ENCODE data around the gene FAF2.
"Not testable (repeated sequence)": the region's sequence is repeated elsewhere in the genome, so short reads cannot be mapped to it uniquely, and the experiment has no call there.

The FAF2 gene

DNA sequence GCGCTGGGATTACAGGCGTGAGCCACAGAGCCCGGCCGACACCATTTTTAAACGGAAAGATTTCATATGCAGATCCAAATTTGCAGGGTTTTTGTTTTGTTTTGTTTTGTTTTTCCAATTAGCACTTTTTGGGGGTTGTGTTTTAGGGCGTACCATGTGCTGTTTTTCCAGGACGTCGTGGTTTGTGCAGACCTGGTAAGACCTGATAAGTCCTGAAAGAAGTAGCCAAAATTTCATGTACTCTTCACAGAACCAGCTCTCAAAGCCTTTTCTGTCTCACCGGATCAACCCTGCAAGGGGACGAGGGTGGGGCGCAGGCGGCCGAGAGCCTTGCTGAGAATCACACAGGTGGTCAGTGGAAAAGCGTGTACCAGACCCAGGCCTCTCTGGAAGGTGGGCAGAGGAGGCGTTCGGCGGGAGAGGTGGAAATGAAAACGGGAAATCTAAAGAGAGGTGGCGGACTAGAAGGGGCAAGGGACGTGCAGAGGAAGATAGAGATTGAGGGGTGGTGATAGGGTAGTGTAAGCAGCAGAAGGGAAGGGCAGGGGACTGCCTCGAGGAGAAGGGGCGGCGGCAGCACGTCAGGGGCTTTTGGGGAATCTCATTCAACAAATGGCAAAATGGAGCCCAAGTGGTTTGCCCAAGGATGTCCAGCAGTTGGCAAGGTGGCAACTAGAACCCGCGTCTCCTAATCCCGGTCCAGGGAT lies 1.1 kb upstream of the FAF2 start:
- no peak for DNase-seq
- in situ Hi-C loops (cut with MboI; ENCODE audit: low pct_unique_long_range_greater_than_20kb, low sequenced_read_pairs) = no loop called here

DNA sequence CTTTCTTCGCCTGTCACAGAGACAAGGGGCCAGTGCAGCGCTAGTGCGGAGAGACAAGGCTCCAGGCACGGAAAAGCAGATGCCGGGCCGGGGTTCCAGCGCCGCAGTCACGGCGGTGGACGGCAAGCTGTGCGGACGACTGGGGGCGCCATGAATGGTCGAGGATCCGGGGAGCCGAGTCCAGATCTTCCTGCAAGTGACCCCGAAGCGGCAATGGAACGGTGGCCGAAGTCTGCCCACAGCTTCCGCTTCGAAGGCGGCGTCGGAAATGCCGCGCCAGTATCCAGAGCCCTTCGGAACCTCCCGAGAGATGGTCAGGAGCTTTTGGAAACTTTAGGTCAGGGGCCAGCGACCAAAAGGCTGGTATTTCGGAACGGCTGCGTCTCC lies 601 bp upstream of the FAF2 start:
- in situ Hi-C loops (cut with MboI; ENCODE audit: low pct_unique_long_range_greater_than_20kb, low sequenced_read_pairs) = no loop called here

DNA sequence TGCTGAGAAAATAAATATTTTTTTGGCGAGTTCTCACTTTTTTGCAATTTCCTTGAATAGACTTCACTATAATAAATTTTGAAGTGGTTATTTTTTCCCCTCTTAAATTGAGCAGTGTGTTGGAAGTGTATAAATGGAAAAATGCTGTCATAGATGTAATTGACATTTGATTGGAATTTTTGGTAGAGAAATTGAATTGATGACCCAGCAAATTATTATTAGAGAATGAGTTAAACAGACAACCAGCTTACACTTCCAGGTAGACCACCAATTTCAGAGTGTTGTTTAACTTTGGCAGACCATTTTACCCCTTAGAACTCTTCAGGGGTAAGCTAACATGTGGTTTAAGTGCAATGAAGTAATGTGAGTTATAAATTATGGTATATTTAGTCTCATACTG lies 1.9 kb downstream of the FAF2 start:
- no peak for DNase-seq
- in situ Hi-C loops (cut with MboI; ENCODE audit: low pct_unique_long_range_greater_than_20kb, low sequenced_read_pairs) = no loop called here

More for the DNA sequence above, 601 bp upstream of the FAF2 start:
- no peak for DNase-seq

DNA sequence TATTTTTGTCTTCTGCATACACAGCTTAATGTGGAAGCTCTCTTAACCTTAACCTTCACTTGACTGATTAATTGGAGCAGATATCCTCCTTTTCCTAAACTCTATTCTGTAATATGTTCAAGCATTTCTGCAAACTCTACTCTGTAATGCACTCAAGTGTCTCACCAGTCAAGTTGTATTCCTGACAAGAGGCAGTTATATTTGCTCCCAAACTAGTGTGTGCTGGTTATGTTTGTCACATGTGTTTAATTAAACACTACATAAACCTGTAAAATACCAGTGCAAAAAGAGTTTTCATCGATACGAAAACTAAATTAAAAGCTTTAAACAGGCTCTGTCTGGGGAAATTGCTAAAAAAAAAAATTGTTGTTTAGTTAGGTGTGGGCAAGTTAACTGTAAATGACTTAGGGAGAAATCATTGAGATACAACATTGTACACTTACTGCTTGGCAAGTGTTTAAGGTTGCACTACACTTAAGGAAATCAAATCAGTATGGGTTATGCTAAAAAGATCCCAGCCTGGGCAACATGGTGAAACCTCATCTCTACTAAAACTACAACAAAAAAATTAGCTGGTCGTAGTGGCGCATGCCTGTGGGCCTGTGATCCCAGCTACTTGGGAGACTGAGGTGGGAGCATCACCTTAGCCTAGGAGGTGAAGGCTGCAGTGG lies 6.7 kb downstream of the FAF2 start:
- in situ Hi-C loops (cut with MboI; ENCODE audit: low pct_unique_long_range_greater_than_20kb, low sequenced_read_pairs) = no loop called here
- no peak for DNase-seq

DNA sequence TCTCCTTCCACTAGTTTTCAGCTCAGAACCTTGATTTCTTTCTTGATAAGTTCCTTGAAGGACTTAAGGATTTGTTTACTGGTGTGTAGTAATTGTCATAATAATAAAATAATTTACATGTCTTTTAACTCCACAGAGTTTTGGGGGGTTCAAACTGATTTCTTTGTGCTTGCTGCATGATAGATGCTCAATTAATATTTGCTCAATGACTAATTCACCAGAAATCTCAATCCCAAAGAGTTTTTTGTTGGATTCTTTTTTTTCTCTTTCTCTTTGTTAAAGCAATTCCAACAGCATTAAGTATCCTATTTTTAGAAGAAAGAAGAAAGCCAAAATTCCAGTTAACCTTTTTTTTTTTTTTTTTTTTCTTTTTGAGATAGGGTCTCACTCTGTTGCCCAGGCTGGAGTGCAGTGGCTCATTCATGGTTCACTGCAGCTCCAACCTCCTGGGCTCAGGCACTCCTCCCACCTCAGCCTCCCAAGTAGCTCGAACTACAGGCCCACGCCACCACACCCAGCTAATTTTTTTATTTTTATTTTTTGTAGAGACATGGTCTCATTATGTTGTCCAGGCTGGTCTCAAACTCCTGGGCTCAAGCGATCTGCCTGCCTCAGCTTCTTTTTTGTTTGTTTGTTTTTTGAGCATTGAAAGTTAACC lies 10.8 kb downstream of the FAF2 start:
- DNase-seq = no peak
- in situ Hi-C loops (cut with MboI; ENCODE audit: low pct_unique_long_range_greater_than_20kb, low sequenced_read_pairs) = no loop called here

DNA sequence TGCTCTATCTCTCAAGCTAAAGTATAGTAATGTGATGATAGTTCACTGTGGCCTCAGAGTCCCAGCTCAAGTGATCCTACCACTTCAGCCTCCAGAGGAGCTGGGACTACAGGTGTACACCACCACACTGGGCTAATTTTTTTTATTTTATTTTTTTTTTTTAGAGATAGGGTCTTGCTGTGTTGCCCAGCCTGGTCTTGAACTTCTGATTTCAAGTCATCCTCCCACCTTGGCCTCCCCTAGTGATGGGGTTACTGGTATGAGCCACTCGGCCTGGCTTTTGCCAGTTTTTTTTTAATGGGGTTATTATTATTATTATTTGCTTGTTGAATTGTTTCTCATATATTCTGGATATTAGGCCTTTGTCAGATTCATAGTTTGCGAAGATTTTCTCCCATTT lies 13.2 kb downstream of the FAF2 start:
- no peak for DNase-seq
- in situ Hi-C loops (cut with MboI; ENCODE audit: low pct_unique_long_range_greater_than_20kb, low sequenced_read_pairs) = no loop called here

DNA sequence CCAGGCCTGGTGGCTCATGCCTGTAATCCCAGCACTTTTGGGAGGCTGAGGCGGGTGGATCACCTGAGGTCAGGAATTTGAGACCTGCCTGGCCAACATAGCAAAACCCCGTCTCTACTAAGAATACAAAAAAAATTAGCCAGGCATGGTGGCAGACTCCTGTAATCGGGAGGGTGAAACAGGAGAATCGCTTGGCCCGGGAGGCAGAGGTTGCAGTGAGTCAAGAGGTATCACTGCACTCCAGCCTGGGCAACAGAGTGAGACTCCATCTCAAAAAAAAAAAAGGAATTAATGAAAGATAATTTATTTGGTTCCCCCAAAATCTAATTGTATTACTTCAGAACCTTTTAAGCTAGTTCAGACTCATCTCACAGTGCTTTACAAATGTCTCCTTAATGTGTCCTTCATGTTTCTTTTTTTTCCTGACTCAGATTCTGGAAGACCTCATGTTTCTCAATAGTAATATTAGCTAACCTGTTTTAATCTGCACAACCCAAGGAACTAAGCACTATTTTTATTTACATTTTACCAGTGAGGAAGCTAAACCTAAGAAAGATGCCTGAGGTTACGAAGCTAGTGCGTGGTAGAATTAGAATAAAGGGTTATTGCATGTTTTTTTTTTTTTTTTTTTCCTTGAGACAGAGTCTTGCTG lies 15.1 kb downstream of the FAF2 start:
- in situ Hi-C loops (cut with MboI; ENCODE audit: low pct_unique_long_range_greater_than_20kb, low sequenced_read_pairs) = no loop called here
- no peak for DNase-seq

DNA sequence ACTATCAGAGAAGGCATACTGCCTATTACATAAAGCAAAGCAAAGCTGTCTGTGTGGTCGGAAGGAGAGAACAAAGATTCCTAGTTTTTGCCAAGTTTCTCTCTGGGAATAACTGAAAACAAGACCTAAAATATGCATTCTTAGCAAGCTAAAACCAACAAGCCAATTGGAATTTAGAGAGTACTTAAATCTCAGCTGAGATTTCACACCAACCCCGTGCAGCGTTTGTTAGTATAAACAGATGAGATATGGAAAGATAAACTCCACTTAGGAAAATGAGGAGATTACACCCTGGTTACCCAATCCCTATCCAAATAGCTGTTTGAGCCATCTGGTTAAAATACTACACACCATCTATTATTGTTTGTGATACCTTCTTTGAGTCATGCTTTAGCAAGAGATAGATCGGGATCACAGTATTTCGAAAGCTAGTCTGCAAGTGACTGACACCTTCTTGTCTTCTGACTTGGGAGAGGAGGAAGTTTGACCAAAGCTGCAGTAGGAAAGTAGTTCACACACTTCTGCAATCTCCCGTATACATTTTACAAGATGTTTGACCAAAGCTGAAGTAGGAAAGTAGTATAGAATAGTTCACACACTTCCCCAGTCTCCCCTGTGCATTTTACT lies 18.2 kb downstream of the FAF2 start:
- in situ Hi-C loops (cut with MboI; ENCODE audit: low pct_unique_long_range_greater_than_20kb, low sequenced_read_pairs) = no loop called here
- peak; percentile 48 for DNase-seq

DNA sequence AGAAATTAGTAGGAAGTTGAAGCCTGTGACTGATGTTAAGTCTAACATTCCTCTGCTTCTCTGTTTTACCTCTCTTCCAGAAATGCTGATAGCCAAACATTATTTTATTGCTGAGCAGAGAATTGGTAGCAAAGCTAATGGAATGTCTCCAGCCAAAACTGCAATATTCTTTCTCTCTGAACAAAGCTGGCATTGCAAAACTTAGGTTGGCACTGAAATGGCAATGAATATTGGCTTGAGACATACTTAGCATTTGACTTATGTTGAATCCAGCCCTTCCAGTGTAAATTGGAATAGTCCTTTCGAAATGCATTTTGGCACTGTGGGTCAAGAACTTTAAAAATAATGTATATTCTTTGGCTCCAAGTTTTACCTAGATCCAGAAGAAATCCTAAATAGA lies 21.1 kb downstream of the FAF2 start:
- DNase-seq = no peak
- in situ Hi-C loops (cut with MboI; ENCODE audit: low pct_unique_long_range_greater_than_20kb, low sequenced_read_pairs) = no loop called here

DNA sequence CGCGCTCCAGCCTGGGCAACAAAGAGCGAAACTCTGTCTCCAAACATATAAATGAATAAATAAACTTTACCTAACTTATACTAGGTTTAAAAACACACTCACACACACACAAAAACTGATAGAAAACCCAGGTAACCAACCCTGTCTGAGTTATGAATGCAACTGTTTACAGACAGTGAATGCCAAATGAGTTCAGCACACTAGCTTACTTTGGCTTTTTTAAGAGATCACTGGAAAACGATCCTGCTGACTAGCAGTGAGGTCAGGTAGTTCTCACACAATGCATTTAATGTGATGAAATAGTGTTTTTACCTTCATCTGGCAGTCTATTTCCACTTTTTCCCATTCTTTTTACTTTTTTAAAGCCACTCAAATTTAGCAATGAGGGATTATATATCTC lies 22.4 kb downstream of the FAF2 start:
- in situ Hi-C loops (cut with MboI; ENCODE audit: low pct_unique_long_range_greater_than_20kb, low sequenced_read_pairs) = no loop called here
- DNase-seq = no peak

DNA sequence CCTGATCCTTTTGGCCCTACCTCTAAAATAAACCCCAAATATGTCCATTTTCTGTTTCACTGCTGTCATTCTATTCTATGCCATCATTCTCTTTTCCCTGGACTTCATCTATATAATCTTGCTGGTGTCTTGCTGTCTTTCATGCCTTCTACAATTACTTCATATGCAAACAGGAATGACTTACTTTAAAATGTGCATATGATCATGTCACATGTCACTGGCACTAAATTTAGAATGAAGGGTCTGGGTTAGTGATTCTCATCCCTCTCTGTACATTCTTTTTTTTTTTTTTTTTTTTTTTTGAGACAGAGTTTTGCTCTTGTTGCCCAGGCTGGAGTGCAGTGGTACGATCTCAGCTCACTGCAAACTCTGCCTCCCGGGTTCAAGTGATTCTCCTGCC lies 22.9 kb downstream of the FAF2 start:
- DNase-seq = no peak
- in situ Hi-C loops (cut with MboI; ENCODE audit: low pct_unique_long_range_greater_than_20kb, low sequenced_read_pairs) = no loop called here

DNA sequence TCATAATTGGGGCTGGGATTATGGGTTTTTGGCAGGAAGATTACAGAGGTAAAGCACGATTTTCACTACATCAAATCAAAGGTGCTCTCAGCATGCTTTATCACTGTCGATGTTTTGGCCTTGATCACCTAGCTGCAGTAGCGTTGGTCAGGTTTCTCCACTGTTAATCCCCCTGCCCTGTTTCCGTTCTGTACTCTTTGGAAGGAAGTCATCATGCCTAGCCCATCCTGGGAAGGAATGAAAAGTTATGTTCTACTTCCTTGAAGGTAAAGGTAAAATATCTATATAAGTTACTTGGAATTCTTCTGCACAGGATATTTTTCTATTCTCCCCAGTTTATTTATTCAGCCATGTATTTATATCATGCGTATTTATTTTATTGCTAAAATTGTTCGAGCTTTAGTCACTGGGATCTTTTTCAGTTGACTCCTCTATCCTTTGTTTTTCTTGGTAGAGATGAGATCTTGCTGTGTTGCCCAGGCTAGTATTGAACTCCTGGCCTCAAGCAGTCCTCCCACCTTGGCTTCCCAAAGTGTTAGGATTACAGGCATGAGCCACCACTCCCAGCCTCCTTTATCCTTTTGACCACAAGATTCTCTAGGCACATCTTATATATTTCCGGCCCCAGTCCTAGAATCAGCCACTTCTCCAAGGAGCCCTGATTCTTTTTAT lies 25.3 kb downstream of the FAF2 start:
- DNase-seq = no peak
- in situ Hi-C loops (cut with MboI; ENCODE audit: low pct_unique_long_range_greater_than_20kb, low sequenced_read_pairs) = no loop called here

DNA sequence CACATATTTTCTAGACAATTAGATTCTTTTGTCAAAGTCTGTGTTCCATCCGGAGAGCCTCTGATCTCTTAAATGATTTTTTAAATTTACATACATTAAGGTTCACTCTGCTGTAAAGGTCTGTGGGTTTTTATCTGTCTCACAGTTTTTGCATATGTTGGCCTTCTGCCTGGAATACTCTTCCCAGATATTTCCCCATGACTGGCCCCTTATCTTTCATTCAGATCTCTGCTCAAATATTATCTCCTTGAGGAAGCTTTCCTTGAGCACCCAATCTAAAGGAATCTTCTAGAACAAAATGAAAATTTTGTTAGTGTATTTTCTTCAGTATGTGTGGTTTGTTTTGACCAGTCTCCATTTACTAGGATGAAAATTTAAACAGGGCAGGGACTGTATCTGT lies 26.3 kb downstream of the FAF2 start:
- in situ Hi-C loops (cut with MboI; ENCODE audit: low pct_unique_long_range_greater_than_20kb, low sequenced_read_pairs) = no loop called here

DNA sequence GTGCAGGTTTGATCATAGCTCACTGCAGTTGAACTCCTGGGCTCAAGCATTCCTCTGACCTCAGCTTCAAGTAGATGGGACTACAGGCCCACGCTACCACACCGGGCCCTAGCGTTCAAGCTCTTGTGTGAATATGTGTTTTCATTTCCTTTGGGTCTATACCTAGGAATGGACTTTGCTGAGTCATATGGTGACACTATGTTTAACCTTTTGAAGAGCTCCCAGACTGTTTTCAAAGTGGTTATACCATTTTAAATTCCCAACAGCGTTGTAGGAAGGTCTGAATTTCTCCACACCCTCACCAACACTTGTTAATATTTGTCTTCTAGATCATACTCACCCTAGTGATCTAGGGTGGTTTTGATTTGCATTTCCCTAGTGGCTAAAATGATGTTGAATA lies 33.5 kb downstream of the FAF2 start:
- in situ Hi-C loops (cut with MboI; ENCODE audit: low pct_unique_long_range_greater_than_20kb, low sequenced_read_pairs) = no loop called here
- no peak for DNase-seq

More for the DNA sequence above, 26.3 kb downstream of the FAF2 start:
- no peak for DNase-seq

DNA sequence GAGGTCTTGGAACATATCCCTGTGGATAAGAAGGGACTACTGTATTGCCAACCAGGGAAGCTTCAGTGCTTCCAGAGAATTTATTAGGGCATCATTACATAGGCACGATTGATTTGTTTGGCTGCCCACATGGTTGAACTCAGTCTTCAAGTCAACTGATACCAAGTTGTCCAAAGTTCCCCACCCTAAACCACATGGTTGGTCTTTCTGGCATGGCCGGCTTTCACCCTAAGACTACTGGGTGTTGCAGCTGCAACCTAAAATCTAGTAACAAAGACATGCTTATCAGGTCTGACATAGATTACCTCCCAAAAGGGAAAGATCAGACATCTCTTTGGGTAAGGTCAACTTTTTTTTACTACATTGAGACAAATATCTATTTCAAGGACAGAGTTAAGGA lies 37.0 kb downstream of the FAF2 start:
- in situ Hi-C loops (cut with MboI; ENCODE audit: low pct_unique_long_range_greater_than_20kb, low sequenced_read_pairs) = no loop called here
- DNase-seq = no peak

DNA sequence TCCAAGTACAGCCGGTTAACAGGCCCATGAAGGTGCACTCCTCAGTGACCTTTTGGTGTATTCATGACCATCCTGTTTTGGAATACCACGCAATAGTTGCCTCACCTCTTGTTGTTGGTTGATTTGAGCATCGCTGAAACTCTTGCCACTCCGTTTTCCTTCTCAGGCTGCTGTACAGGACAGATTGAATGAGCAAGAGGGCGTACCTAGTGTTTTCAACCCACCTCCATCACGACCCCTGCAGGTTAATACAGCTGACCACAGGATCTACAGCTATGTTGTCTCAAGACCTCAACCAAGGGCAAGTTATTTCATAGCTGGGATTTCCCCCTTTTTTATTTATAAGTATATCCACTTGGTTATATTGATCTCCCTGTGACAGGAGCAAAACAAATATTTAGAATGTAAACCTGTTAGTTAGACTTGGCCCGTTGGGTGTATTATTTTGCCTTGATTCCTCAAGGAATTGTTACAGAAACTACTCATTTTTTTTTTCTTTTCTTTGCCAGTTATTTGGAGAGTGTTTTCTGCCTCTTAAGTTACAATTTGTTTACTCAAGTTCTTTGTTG lies 38.1 kb downstream of the FAF2 start:
- DNase-seq = no peak
- in situ Hi-C loops (cut with MboI; ENCODE audit: low pct_unique_long_range_greater_than_20kb, low sequenced_read_pairs) = no loop called here

DNA sequence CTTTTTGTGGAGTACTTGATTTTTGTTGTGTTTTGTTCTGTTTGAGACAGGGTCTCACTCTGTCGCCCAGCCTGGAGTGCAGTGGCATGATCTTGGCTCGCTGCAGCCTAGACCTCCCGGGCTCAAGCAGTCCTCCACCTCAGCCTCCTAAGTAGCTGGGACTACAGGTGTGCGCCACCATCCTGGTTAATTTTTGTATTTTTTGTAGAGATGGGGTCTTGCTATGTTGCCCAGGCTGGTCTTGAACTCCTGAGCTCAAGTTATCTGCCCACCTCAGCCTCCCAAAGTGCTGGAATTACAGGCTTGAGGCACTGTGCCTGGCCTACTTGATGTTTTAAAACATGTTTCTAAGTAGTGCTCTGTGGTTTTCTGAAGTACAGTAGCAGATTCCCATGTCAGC lies 39.0 kb downstream of the FAF2 start:
- in situ Hi-C loops (cut with MboI; ENCODE audit: low pct_unique_long_range_greater_than_20kb, low sequenced_read_pairs); DNase-seq: not testable (repeated sequence)

DNA sequence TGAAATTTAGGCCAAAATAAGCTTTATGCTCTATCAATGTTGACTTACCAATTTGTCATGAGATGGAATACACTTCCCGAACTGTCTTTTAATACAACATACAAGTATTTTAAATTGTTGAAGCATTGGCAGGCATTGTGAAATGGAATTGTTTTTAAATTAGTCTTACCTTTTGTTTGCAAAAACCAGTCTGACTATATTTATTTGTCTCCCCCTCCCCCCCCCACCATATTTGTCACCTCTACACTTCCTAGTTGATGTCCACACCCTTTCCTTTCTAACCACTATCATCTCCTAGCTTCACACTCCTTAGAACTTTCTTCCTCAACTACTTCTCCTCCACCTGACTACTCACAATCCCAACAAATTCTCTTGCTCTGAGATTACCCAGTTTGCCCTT lies 40.9 kb downstream of the FAF2 start:
- no peak for DNase-seq
- in situ Hi-C loops (cut with MboI; ENCODE audit: low pct_unique_long_range_greater_than_20kb, low sequenced_read_pairs) = no loop called here

DNA sequence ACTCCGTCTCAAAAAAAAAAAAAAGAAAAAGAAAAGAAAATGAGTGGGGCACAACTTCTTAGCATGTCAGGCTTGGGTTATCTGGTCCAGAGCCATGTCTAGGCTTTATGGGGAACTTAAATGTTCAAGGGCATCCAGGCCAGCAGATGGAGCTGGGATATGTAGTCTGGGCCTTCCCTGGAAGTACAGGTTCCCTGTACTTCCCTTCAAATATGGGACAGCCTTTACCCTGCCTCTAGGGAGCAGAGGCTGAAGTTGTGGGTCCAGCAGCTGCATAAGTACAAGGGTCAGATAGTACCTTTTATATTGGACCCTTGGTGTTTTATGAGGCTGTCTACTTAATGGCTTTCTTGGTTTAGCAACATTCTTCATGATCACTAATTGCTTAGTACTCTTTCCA lies 42.1 kb downstream of the FAF2 start:
- DNase-seq = peak; percentile 34

More for the DNA sequence above, 42.1 kb downstream of the FAF2 start:
- in situ Hi-C loops (cut with MboI; ENCODE audit: low pct_unique_long_range_greater_than_20kb, low sequenced_read_pairs) = no loop called here
